ENCODE data around the gene KIAA1586.
"Not testable (repeated sequence)": the region's sequence is repeated elsewhere in the genome, so short reads cannot be mapped to it uniquely, and the experiment has no call there.

KIAA1586 gene

DNA sequence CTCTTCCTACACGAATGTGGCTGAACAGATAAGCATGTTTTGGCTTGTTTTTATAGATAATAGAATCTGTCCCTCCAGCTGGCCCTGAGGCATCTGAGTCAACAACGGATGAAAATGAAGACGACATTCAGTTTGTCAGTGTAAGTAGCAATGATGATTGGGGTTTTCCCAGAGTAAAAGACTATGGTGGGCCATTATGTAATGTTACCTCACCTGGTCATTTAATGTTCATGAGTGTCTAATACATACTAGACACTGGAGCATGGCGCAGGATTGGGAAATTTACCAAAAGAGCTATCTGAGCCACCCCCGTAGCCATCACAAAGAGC is 728 bp downstream of the KIAA1586 start:
- not testable (repeated sequence) for DNase-seq

GRCh38 chr6:57047859-57048258 is 1.4 kb downstream of the KIAA1586 start:
- not testable (repeated sequence) for DNase-seq

DNA sequence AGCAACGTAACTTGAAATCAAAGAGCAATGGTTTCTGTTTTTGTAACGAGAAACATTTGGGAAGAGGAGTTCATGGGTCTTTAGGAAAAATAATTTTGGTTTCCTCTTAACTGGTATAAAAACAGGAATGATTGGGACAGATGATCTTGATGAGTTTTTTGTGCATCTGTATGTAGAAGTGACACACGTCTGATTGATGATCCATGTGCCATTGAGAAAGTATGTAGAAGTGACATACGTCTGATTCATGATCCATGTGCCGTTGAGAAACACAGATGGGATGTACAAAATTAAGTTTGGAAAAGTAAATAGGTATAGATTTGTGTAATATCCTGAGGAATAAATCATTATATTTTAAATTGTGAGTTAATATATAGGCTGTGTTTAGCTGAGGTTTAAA is 2.1 kb downstream of the KIAA1586 start:
- no peak for DNase-seq

DNA sequence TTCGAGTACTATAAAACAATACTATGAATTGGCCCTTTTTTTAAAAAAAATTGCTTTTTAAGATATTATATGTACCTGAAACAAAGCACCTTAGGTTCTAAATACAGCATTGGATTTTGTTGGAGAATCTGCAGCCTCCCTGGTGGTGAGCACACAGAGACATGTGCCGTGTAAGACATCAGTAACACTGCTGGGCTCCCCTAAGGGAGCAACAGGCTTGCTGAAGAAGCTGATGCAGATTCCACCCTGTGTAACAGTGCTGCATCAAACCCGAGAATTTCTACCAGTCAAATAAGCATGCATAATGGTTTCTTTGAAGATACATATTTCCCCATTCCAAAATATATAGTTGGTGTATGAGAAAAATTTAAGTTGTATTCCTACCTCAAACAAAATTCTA is 17.4 kb downstream of the KIAA1586 start:
- DNase-seq, result no peak

DNA sequence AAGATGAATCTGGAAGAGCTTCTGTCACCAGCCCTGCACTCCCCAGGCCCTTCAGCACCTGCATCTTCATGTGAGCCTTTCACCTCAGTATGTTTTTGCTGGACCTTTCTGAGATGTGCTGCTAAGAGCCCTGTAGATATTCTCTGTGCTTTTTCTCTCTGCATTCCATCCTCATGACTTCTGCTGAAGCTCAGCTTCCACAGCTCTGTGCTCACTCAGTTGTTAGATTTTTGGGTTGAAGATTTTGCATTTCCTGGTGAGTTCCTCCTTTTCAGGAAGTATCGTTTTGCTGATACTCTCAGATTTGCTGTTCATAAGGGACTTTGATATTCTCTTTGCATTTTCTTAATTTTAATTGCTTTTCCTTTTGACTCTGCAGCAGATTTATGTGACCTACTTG is 18.3 kb downstream of the KIAA1586 start:
- no peak for DNase-seq

DNA sequence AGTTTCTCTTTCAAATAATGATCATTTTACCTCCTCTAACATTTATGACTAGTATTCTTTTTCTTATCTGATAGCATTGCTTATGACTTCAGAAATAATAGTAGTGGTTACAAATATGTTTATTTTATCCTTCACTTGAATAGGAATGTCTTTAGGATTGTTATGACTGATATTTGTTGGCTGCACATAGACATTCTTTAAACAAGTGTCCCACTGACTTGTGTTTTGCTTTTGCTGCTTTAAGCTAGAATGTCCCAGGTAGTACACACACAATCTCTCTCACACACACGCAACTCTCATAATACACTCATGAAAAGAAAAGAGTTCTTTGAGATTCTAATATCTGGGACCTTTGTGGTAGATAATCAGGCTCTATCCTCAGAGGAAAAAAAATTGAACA is 21.6 kb downstream of the KIAA1586 start:
- DNase-seq, result no peak

GRCh38 chr6:57069228-57069627 is 22.7 kb downstream of the KIAA1586 start:
- DNase-seq, result no peak

DNA sequence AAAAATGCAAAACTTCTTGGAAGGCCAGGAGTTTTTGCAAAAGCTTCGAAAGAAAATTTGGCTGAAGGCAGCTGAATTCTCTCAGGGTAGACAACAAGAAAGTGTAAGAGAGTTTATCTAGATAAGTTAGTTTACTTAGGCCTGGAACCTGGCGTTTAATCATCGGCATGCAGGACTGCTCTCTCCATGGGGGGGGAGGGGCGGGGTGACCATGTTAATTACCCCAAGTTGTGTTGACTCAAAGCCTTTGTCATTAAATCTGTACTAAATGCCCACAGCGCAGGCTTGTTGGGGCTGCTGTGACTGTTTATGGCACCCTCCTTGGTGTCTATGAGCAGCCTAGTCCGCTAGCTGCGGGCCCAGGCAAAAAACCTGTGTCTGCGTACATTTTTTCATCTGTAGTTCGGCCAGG is 23.4 kb downstream of the KIAA1586 start:
- DNase-seq, result no peak

- no peak for DNase-seq
These were observed 25.6 kb downstream of the KIAA1586 start for GRCh38 chr6:57072108-57072507.

DNA sequence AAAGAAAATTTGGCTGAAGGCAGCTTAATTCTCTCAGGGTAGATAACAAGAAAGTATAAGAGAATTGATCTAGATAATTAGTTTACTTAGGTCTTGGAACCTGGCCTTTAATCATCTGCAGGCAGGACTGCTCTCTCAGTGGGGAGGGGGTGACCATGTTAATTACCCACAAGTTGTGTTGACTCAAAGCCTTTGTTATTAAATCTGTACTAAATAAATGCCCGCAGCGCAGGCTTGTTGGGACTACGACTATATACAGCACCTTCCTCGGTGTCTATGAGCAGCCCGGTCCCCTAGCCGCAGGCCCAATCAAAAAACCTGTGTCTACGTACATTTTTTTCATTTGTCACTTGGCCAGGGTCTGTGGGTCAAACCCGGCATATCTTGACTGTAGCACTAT is 27.9 kb downstream of the KIAA1586 start:
- no peak for DNase-seq

GRCh38 chr6:57075092-57075491 is 28.6 kb downstream of the KIAA1586 start:
- no peak for DNase-seq

DNA sequence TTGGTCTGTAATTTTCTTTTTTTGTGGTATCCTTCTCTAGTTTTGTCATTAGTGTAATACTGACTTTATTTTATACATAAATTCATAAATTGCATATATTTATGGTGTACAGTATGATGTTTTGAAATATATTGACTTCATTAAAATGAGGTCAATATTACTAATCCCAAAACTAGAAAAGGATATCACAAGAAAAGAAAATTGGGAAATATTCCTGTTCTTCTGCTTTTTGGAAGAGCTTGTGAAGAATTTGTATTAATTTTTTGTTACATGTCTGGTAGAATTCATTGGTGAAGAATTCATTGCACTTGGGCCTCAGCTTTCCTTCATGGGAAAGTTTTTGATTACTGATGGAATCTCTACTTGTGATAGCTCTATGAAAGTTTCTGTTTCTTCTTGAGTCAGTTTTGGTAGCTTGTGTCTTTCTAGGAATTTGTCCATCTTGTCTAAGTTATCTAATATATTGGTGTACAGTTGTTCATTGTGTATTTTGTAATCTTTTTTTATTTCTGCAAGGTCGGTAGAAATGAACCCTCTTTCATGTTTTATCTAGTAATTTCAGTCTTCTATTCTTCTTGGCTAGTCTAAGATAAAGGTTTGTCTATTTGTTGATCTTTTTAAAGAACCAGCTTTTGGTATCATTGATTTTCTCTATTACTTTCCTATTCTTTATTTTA is 32.2 kb downstream of the KIAA1586 start:
- DNase-seq, result no peak

GRCh38 chr6:57085471-57085870 is 39.0 kb downstream of the KIAA1586 start:
- DNase-seq, result no peak

DNA sequence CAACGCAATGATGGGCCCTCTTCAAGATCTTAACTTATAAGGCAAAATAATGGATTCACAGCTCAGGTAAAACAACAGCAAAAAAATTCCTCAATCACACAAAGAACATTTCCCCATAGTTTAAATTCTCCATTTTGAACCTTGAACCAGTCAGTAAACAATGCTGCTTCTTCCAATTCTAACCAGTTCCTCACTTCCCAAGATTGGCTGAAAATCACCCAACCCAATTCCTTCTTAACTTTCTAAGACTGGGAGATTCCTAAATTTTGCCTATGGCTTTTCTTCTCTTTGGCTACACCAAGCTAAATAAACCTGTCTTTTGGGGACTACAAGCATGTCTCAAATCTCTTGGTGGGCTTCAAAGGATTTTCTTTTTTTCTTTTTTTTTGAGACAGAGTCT is 40.4 kb downstream of the KIAA1586 start:
- no peak for DNase-seq

DNA sequence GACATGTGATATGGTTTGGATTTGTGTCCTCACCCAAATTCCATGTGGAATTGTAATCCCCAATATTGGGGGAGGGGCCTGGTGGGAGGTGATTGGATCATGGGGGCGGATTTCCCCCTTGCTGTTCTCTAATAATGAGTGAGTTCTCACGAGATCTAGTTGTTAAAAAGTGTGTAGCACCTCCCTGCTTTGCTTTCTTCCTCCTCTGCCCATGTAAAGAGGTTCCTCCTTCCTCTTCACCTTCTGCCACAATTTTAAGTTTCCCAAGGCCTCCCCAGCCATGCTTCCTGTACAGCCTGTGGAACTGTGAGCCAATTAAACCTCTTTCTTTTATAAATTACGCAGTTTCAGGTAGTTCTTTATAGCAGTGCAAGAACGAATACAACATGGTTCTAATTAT is 41.4 kb downstream of the KIAA1586 start:
- DNase-seq, result no peak

DNA sequence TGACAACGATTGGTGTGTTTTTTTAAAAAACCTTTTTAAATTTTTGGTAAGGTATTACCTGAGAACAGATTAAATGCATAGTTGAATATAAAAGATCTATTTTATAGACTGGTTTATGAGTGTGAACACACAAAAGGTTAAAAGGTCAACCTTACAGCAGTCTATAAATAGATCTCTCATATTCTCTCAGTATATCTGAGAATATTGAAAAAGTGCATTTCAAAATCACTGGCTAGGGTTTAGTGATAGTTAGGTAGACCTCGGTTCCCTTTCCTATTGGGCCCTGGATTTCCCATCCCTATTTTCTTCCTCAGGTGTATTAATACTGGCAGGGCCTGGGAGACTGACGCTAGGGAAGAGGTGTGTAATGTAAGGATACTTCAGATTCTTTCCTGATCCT is 42.8 kb downstream of the KIAA1586 start:
- no peak for DNase-seq

DNA sequence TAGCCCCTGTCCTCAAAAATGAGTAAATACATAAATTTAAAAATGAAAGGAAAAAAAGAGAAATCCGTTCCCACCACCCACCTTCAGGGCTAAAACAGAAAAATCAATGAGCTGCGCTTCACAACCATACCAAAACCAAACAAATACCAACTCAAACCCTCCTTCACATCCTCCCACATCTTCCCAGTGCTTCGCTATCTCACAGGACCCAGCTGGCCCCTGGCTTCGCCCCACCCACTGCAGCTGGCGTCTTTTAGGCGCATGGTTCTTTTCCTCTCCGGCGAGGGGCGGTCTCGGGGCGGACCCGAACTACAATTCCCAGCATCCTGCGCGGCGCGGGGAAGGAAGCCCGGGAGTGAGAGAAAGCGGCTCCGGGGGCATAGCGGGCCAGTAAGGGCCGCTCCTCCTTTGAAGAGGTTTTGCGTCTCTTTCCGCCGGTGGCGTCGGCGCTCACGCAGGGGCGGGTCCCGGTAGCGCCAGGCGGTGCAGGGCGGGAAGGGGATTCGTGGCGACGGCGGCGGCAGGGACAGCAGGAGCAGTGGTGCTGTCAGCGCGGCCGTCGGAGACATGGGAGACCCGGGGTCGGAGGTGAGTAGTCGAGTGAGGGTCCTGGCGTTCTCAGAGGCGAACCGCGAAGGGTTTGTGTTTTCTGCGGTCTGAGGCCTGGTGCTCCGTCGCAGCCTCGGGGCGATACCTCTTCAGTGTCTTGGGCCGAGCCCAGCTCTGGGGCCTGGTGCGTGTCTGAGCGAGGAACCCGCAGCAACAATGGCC is 43.4 kb downstream of the KIAA1586 start, which contains the start of gene ZNF451:
Gene ZNF451, plus strand, starts transcription at position 502 of the 771 bp plus-strand sequence. Its CDS starts 66 bp downstream, at position 568.
- peak; percentile 98 for DNase-seq

- DNase-seq, result not testable (repeated sequence)
These were observed 44.1 kb downstream of the KIAA1586 start for GRCh38 chr6:57090458-57091067.

DNA sequence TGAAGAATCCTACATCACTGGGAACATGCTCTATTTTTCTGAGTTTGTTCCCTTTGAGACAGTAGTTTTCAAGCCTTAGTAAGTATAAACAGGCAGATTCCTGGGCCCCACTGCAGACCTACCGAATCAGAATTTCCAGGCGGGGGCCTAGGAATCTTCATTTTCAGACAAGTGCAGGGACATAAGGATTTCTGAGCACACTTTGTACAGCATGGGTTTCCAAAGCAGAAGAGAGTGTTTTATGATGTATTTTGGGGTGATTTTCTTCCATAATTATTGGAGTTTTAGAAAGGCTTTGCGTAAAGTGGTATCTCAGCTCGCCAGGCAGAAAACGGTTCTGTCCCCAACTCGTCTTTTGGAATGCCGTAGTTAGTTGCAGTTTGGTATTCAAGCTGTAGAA is 44.9 kb downstream of the KIAA1586 start:
- DNase-seq, result not testable (repeated sequence)

DNA sequence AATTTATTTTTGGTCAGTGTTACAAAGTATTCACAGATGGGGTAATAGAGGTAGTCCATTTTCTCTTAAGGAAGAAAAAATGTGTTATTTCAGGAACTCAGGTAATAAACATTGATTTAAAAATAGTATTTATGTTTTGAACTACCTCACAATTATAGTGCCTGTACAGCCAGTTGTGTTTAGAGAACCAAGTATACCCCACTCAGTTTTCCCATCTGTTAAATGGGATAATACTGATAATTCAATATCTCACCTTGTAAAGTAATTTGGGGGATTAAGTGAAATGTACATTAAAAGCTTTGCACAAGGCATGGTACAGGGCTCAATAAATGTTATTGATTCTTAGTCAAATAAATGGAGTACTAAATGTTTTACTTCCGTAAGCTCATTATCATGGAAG is 48.2 kb downstream of the KIAA1586 start:
- no peak for DNase-seq

GRCh38 chr6:57097596-57097995 is 51.1 kb downstream of the KIAA1586 start:
- DNase-seq, result no peak

DNA sequence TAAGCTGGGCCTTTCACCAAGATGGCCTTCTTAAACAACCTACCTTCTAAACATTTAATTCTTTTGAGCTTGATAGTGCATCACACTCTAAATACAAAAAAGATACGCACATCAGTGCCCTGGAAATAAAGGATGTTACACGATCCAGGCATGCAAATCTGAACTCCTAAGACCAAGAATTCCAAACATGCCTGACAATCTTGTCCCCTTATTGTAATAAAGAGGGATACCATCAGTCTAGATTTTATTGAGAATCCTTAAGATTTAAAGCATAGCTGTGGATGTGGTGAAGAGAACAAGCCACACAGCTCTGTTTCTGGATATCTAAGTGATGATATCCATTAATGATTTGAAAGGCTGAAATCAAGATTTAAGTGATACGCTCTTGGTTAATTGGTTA is 56.5 kb downstream of the KIAA1586 start:
- no peak for DNase-seq

DNA sequence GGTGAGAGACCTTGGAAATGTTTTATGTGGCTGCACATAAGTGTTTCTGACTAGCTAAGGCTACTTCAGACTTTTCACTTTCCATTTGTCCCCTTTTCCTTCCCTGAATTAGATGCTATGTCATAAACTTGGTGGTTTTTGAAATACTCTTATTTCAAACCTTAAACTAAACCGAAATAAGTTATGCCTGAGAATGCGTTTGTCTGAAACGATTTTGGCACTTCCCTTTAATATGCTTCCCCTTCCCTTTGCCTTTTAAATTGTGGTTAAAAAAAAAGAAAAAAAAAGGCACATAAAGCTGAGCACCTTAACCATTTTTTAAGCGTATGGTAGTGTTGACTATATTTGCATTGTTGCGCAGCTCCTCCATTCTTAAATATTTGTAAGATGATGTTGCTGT is 57.8 kb downstream of the KIAA1586 start:
- no peak for DNase-seq

All from activated naive CD4-positive, alpha-beta T cell treated with Interleukin-2 at 50 U/mL for 16 hours (primary cell).